ENCODE measurements around the gene ZNF770.
A peak's percentile ranks its signal among the peaks of the same experiment; 100 is the strongest.
"Not testable (repeated sequence)": the region's sequence is repeated elsewhere in the genome, so short reads cannot be mapped to it uniquely, and the experiment has no call there.

Gene ZNF770

DNA sequence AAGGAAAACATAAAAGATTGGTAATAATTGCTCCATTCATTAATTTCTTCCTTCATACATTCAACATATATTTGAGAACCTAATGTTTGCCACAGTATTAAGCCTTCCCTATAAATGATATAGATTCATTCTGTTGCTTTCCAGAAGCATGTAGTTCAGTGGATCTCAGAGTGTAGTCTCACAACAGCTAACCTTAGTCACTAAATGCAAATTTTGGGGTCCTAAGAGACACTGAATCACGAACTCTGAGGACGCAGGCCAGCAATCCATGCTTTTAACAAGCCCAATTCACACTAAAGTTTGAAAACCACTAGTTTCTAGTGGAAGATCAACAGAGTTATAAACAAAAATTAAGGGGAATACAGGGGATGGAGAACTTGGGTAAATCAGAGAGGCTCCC is 11.3 kb downstream of the ZNF770 start:
- Histone ChIP-seq H2AFZ (ENCODE audit: low read depth, low read length) (no peak overlapping the region), H3K36me3 (replicated peaks; ENCODE audit: low read depth, low read length) (peaks cover 19% of the 10 kb centered on the region), H3K4me2 (ENCODE audit: low read length) (no peak overlapping the region), H4K20me1 (ENCODE audit: insufficient read depth, low read length) (no peaks in the 10 kb centered on the region), H3K79me2 (ENCODE audit: low read length) (0 out of 2 replicates have a peak, but pooled peaks cover 3% of the 10 kb centered on the region), H3K27me3 (ENCODE audit: low read depth, low read length) (no peaks in the 10 kb centered on the region), H3K9me3 (ENCODE audit: insufficient read depth, low read length) (no peaks in the 10 kb centered on the region), H3K4me1 (ENCODE audit: low read length) (no peaks in the 10 kb centered on the region), H3K9ac (ENCODE audit: low read length) (no peak overlapping the region), H3K4me3 (ENCODE audit: low read length) (no peak overlapping the region), H3K27ac (ENCODE audit: low read length) (no peak overlapping the region)
- TF ChIP-seq EZH2phosphoT487 (IDR thresholded peaks at IDR 0.05; ENCODE audit: low read depth): no peak
- TF ChIP-seq, protein P1, sequence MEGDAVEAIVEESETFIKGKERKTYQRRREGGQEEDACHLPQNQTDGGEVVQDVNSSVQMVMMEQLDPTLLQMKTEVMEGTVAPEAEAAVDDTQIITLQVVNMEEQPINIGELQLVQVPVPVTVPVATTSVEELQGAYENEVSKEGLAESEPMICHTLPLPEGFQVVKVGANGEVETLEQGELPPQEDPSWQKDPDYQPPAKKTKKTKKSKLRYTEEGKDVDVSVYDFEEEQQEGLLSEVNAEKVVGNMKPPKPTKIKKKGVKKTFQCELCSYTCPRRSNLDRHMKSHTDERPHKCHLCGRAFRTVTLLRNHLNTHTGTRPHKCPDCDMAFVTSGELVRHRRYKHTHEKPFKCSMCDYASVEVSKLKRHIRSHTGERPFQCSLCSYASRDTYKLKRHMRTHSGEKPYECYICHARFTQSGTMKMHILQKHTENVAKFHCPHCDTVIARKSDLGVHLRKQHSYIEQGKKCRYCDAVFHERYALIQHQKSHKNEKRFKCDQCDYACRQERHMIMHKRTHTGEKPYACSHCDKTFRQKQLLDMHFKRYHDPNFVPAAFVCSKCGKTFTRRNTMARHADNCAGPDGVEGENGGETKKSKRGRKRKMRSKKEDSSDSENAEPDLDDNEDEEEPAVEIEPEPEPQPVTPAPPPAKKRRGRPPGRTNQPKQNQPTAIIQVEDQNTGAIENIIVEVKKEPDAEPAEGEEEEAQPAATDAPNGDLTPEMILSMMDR (IDR thresholded peaks at IDR 0.05; ENCODE audit: low read depth, low read length): no peak

DNA sequence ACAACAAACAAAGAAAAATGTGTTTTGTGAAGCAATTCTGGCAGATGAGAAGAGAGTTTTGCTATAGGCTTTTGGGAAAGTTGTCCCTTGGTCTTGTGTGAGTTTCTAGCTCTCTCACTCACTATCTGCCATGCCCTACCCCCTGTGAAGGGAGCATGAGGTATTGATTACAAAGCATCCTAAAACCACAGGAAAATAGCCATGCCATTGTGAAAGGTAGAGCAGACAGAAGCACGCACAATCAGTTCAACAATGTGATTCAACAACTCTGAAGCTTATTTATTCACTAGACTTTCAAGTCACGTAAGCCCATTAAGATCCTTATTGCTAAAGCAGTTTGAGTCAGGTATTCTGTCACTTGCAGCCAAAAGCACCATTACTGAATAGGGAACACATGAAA is 12.0 kb downstream of the ZNF770 start:
- H3K79me2 ChIP-seq (ENCODE audit: low read length): no peaks in the 10 kb centered on the region
- no peak overlapping the region for H3K4me2 ChIP-seq (ENCODE audit: low read length)
- TF ChIP-seq, protein P1 (IDR thresholded peaks at IDR 0.05; ENCODE audit: low read depth, low read length): no peak
- no peak for TF ChIP-seq EZH2phosphoT487 (IDR thresholded peaks at IDR 0.05; ENCODE audit: low read depth)
- no peak overlapping the region for H3K27ac ChIP-seq (ENCODE audit: low read length)
- H3K27me3 ChIP-seq (ENCODE audit: low read depth, low read length): no peaks in the 10 kb centered on the region
- H3K9ac ChIP-seq (ENCODE audit: low read length): no peak overlapping the region
- peaks cover 16% of the 10 kb centered on the region for H3K36me3 ChIP-seq (replicated peaks; ENCODE audit: low read depth, low read length)
- H3K4me3 ChIP-seq (ENCODE audit: low read length): no peak overlapping the region
- no peaks in the 10 kb centered on the region for H3K4me1 ChIP-seq (ENCODE audit: low read length)
- no peaks in the 10 kb centered on the region for H3K9me3 ChIP-seq (ENCODE audit: insufficient read depth, low read length)
- no peak overlapping the region for H2AFZ ChIP-seq (ENCODE audit: low read depth, low read length)
- H4K20me1 ChIP-seq (ENCODE audit: insufficient read depth, low read length): no peaks in the 10 kb centered on the region

DNA sequence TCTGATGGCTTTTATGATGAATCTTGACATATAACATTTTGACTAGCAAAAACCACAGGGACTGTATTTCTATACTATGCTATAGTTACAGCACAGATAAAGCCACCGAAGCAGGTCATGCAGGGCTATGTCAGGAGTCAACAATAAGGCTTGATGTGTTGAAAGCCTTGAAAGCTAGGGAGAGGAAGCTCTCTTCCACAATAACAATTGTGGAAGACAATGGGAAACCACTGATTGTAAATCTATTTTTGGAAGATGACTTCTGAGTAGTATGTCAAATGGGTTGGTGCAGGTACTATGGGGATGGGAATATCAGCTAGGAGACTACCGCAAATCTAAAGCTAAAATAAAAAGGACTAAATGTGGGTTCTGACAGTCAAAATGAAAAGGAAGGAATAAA is 14.6 kb downstream of the ZNF770 start:
- no peak overlapping the region for H3K4me3 ChIP-seq (ENCODE audit: low read length)
- H3K79me2 ChIP-seq (ENCODE audit: low read length): peaks cover 11% of the 10 kb centered on the region
- no peak overlapping the region for H2AFZ ChIP-seq (ENCODE audit: low read depth, low read length)
- H4K20me1 ChIP-seq (ENCODE audit: insufficient read depth, low read length): no peaks in the 10 kb centered on the region
- TF ChIP-seq, protein P1 (IDR thresholded peaks at IDR 0.05; ENCODE audit: low read depth, low read length): no peak
- no peak for TF ChIP-seq EZH2phosphoT487 (IDR thresholded peaks at IDR 0.05; ENCODE audit: low read depth)
- no peaks in the 10 kb centered on the region for H3K27me3 ChIP-seq (ENCODE audit: low read depth, low read length)
- no peak overlapping the region for H3K4me2 ChIP-seq (ENCODE audit: low read length)
- no peak overlapping the region for H3K27ac ChIP-seq (ENCODE audit: low read length)
- H3K36me3 ChIP-seq (replicated peaks; ENCODE audit: low read depth, low read length): peaks cover 8% of the 10 kb centered on the region
- H3K9ac ChIP-seq (ENCODE audit: low read length): no peak overlapping the region
- no peaks in the 10 kb centered on the region for H3K9me3 ChIP-seq (ENCODE audit: insufficient read depth, low read length)
- peaks cover 4% of the 10 kb centered on the region for H3K4me1 ChIP-seq (ENCODE audit: low read length)

DNA sequence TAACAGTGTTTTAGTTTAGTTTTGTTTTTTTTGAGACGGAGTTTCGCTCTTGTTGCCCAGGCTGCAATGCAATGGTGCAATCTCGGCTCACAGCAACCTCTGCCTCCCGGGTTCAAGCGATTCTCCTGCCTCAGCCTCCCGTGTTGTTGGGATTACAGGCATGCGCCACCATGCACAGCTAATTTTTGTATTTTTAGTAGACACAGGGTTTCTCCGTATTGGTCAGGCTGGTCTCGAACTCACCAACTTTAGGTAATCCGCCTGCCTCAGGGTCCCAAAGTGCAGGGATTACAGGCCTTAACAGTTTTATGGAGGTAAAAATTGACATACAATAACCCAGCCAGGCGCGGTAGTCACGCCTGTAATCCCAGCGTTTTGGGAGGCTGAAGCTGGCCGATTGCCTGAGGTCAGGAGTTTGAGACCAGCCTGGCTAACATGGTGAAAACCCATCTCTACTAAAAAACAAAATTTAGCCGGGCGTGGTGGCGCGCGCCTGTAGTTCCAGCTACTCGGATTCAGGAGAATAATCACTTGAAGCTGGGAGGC is 17.9 kb downstream of the ZNF770 start:
- H3K4me2 ChIP-seq (ENCODE audit: low read length): peak overlapping the region; percentile 60
- not testable (repeated sequence) for H3K9me3 ChIP-seq (ENCODE audit: insufficient read depth, low read length); H3K27me3 ChIP-seq (ENCODE audit: low read depth, low read length); H4K20me1 ChIP-seq (ENCODE audit: insufficient read depth, low read length); H3K36me3 ChIP-seq (replicated peaks; ENCODE audit: low read depth, low read length); H3K27ac ChIP-seq (ENCODE audit: low read length)
- H2AFZ ChIP-seq (ENCODE audit: low read depth, low read length): peak overlapping the region; percentile 90
- H3K4me1 ChIP-seq (ENCODE audit: low read length): peaks cover 22% of the 10 kb centered on the region
- peak overlapping the region; percentile 86 for H3K4me3 ChIP-seq (ENCODE audit: low read length)
- H3K9ac ChIP-seq (ENCODE audit: low read length): peak overlapping the region; percentile 89
- H3K79me2 ChIP-seq (ENCODE audit: low read length): peaks cover 45% of the 10 kb centered on the region

Data from OCI-LY3 (cell line).